ENCODE measurements around the gene MMP20.

MMP20 gene

DNA sequence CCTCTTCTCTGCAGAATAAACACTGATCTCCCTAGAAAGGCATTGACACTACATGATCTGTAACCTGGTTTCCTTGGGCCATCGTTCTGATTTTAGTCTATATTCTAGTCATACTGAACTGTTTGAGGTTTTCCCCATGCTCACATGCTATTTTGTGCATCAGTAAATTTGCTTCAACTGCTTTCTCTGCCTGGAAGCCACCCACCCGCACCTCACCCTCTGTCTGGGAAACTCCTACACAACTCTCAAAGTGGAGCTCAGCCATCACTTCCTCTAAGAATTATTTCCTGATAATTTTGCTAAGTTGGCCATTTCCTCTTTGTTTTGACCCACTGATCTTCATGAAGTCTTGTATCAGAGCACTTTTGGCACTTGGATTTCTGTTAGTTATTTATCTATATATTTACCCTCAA is 36.1 kb downstream of the MMP20 start:
- no peak for DNase-seq (ENCODE audit: low read depth)
- TF ChIP-seq, protein P1, sequence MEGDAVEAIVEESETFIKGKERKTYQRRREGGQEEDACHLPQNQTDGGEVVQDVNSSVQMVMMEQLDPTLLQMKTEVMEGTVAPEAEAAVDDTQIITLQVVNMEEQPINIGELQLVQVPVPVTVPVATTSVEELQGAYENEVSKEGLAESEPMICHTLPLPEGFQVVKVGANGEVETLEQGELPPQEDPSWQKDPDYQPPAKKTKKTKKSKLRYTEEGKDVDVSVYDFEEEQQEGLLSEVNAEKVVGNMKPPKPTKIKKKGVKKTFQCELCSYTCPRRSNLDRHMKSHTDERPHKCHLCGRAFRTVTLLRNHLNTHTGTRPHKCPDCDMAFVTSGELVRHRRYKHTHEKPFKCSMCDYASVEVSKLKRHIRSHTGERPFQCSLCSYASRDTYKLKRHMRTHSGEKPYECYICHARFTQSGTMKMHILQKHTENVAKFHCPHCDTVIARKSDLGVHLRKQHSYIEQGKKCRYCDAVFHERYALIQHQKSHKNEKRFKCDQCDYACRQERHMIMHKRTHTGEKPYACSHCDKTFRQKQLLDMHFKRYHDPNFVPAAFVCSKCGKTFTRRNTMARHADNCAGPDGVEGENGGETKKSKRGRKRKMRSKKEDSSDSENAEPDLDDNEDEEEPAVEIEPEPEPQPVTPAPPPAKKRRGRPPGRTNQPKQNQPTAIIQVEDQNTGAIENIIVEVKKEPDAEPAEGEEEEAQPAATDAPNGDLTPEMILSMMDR (IDR thresholded peaks at IDR 0.05; ENCODE audit: insufficient read depth, low read depth, low read length, missing control alignments): no peak
- no peak overlapping the region for H3K4me3 ChIP-seq (ENCODE audit: low read length)

DNA sequence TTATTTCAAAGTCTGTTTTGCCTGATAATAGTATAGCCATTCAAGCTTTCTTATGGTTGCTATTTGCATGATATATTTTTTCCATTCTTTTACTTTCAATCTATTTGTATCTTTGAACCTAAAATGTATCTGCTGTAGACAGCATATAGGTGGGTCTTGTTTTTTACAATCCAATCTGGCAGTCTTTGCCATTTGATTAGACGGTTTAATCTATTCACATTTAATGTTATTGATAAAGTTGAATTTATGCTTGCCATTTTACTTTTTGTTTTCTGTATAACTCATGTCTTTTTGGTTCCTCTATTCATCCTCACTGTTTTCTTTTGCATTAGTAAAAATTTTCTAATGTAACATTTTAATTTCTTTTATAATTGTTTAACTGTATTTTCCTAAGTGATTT is 37.4 kb downstream of the MMP20 start:
- TF ChIP-seq, protein P1 (IDR thresholded peaks at IDR 0.05; ENCODE audit: insufficient read depth, low read depth, low read length, missing control alignments): no peak
- no peak for DNase-seq (ENCODE audit: low read depth)
- no peak overlapping the region for H3K4me3 ChIP-seq (ENCODE audit: low read length)

DNA sequence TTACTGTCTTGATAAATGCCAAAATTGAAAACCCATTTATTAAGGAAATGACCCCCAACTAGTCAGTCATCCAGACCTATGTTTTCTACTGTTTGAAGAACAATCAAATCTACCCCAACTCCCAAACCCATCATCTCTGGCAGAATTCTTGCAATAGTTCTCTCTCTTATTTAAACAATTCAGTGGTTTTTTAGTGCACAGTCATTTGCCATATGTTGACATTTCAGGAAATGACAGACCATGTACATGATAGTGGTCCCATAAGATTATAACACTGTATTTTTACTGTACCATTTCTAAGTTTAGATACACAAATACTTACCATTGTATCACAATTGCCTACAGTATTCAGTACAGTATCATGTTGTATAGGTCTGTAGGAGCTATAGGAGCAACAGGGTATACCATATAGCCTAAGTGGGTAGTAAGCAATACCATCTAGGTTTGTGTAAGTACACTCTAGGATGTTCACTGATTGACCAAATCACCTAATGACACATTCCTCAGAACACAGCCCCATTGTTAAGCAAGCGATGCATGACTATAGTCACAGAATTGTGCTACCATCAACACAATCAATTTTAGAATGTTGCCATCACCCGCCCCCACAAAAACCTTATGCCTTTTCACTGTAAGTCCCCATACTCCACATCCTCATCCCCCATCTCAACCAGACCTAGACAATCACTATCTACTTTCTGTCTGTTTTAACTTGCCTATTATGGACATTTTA is 41.8 kb downstream of the MMP20 start:
- no peak overlapping the region for H3K4me3 ChIP-seq (ENCODE audit: low read length)
- TF ChIP-seq, protein P1 (IDR thresholded peaks at IDR 0.05; ENCODE audit: insufficient read depth, low read depth, low read length, missing control alignments): no peak
- DNase-seq (ENCODE audit: low read depth): no peak

DNA sequence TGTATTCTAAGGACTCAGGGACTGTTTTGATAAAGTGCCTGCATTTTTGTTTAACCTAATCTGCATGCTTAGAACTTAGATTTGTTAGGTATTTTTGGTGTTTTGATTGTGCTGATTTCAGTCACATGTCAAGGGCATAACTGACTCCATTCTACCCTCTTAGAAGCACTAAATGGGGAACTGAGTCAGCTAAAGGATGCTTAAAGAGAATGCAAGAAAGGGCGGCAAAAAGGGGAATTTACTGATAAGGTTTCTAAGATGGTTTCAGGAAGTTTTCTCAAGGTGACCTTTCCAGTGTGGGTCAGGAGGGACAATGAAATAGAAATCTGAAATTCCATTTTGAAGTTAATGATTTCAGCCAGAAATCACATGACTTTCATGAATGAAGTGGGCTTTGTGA is 43.0 kb downstream of the MMP20 start:
- TF ChIP-seq, protein P1 (IDR thresholded peaks at IDR 0.05; ENCODE audit: insufficient read depth, low read depth, low read length, missing control alignments): no peak
- no peak overlapping the region for H3K4me3 ChIP-seq (ENCODE audit: low read length)
- DNase-seq (ENCODE audit: low read depth): no peak

DNA sequence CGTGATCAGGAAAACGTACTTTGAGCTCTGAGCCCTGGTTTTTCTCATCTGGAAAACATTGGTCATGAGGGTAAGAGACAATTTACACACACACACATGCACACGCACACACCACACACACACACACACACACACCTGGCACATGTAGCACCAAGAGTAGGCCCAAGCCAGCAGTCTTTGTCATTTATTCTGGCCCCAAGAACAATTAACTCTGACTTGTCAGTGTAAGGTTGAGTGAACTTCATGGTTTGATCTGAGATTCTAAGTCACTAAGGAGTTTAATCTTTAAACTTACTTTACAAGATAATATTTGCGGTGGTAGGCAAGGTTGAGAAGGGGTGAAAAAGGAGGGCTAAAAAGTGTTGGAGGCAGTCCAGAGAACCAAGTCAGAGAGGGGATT is 44.1 kb downstream of the MMP20 start:
- TF ChIP-seq, protein P1 (IDR thresholded peaks at IDR 0.05; ENCODE audit: insufficient read depth, low read depth, low read length, missing control alignments): no peak
- no peak overlapping the region for H3K4me3 ChIP-seq (ENCODE audit: low read length)
- no peak for DNase-seq (ENCODE audit: low read depth)

DNA sequence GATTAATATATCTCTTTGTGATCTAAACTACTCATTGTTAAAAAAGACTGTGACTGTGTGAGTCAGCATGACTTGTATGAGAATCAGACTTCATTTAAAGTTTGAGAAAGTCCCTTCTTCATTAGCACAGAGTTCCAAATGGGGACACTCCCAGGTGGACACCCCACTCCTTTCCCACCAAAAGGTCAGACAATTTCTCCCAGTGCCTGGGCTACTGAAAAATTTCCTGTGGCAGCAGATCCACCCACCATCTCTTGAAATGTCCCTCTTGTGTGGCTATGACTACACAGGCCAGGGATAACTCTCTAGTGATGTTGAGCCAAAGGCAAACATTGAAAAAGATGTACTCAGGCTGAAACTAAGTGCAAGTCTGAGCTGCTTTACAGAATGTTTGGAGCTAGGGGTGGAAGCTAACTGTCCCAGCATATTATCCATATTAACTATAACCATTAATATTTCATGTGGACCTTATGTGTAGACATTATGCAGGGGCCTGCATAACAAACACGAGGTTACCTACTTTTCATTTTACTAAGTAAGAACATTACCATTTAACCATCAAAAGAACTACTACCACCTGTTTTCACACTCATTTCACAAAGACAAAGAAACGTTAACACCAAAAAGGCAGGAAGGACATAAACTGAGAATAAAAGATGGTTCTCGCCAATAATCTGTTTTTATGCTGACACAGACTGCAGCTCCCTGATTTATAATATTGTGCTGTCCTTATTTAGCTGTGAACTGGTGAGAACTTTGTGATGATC is 44.8 kb downstream of the MMP20 start:
- DNase-seq (ENCODE audit: low read depth): peak; percentile 38
- H3K4me3 ChIP-seq (ENCODE audit: low read length): no peak overlapping the region
- TF ChIP-seq, protein P1 (IDR thresholded peaks at IDR 0.05; ENCODE audit: insufficient read depth, low read depth, low read length, missing control alignments): no peak
